ENCODE results near the gene DNASE1.

The DNASE1 gene

DNA sequence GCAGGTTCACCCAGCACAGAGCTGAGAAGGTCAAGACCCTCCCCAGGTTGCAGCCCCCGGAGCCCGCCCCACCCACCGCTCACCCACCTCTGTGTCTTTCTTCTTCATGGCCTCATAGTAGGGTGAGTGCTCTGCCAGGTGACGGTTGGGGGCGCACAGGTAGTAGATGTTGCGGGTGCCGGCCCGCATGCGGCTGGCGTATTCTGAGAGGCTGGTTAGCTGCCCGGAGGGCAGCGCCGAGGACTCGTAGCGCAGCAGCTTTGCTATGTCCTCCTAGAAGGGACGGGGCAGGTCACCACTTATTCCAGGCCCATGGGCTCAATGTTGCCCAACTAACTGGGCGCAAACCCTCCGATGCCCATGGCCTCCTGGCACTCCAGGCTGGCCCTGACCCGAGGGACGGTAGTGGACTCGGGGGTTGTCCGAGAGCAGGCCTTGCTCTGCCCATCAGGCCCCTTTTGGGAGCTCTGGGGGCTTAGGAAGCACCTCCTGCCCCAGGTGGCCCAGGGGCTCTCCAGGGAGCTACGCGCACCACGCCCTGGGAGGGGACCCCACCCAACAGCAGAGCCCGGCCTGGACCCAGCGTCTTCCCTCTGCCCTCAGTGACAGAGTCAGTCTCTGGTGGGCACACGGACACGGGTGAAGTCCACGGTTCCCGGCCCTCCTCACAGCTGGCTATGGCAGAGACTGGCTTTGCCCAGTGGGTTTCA is 9.9 kb downstream of the DNASE1 start:
- DNase-seq (ENCODE audit: low spot score): no peak

GRCh38 chr16:3665508-3665907 is 11.0 kb downstream of the DNASE1 start:
- no peak for DNase-seq (ENCODE audit: low spot score)

GRCh38 chr16:3668626-3669025 is 14.1 kb downstream of the DNASE1 start:
- no peak for DNase-seq (ENCODE audit: low spot score)

GRCh38 chr16:3669082-3669481 is 14.6 kb downstream of the DNASE1 start:
- DNase-seq (ENCODE audit: low spot score): no peak

GRCh38 chr16:3670711-3671110 is 16.2 kb downstream of the DNASE1 start:
- DNase-seq (ENCODE audit: low spot score): no peak

- no peak for DNase-seq (ENCODE audit: low spot score)
Observed at GRCh38 chr16:3671424-3671823, 16.9 kb downstream of the DNASE1 start.

DNA sequence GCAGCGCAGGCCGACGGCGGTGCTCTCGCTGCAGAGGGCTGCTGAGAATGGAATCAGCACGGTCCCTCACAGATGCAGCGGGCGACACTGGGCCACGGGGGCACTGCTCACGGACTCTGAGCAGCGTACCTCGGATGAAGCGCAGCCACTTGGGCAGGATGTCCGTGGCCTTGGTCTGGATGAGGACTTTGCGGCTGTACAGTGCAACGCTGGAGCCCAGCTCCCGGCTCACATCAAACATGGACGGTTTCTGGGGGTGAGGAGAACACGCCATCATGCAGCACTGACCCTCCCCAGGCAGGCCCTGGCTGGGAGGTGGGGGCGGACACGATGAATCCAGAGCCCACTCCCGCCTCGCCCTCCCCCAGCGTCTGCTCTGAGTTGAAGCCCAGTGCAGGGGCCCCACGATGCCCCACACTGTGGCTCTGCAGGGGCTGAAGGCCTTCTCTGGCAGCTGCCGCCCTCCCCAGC is 18.1 kb downstream of the DNASE1 start:
- DNase-seq (ENCODE audit: low spot score): no peak

DNA sequence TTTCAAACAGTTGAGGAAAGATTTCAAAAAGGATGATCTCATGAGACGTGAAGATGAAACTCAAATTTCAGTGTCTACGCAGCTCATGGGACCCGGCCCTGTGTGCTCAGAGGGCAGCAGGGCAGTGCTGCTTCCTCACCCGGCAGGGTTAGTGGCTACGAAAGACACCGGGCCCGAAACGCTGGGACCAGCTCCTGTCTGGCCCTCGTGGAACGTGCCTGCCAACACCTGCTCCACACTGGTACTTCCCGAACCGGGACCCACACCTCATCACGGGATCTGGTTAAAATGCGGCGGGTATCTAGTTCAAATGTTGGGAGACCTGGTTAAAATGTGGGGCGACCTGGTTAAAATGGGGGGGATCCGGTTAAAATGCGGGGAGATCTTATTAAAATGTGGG is 18.7 kb downstream of the DNASE1 start:
- DNase-seq (ENCODE audit: low spot score): no peak

GRCh38 chr16:3673676-3674377 is 19.3 kb downstream of the DNASE1 start:
- no peak for DNase-seq (ENCODE audit: low spot score)

GRCh38 chr16:3674513-3675295 is 20.2 kb downstream of the DNASE1 start:
- no peak for DNase-seq (ENCODE audit: low spot score)

DNA sequence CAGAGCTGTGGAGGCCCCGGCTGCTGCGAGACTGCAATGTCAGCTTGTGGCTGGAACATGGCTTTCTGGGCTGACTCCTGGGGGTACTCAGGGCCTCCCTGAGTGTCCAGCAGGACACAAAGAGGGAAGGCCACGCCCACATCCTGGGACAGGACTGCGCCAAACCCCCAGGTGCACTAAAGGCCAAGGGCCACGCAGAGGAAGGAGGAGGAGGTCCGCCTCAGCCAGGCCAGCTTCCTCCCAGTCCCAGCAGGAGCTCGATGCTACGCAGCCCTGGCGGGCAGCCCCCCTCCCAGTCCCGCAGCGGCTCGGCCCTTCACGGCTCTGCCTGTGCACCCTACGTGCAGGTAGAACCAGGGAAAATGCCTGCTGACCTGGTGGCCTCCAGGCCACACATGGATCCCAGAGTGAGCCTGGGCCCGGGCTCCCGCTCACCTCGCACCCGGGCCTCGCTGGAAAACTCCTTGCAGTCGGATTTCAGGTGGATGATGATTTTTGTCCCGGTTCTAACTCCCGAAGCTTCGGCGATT is 21.2 kb downstream of the DNASE1 start:
- no peak for DNase-seq (ENCODE audit: low spot score)

DNA sequence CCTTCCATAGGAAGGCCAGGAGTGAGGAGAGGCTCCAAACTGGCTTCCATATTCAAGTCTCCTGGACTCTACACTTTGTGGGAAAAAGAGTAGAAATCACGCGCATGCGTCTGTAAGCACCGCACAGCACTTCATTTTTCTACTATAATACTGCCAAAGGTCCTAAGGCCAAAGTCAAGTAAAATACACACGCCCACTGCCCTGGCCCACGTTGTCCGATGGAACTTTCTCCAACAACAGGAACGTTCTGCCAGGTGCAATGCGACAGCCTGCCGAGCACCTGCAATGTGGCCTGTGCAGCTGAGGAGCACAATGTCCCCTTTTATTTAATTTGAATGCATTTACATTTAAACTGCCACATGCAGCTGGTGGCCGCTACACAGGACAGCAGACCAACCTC is 23.5 kb downstream of the DNASE1 start:
- no peak for DNase-seq (ENCODE audit: low spot score)

DNA sequence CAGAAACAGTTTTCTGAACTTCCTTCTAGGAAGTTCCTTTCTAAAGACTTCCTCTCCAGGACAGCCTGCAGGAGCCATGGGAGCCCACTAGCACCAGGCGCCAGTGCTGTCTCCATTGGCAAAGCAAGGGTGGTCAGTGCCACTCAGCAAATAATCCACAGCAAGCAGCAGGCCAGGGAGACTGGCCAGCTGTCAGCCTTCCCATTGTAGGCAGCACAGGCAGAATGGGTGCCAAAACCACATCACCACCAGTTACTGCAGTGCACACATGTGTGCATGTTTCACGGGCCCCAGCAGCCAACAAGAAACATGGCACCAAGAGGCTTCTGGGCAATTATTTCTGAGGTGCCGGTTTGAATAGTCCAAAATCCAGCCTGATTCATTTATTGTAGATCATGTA is 26.7 kb downstream of the DNASE1 start:
- DNase-seq (ENCODE audit: low spot score): peak; percentile 52

GRCh38 chr16:3687021-3687420 is 32.5 kb downstream of the DNASE1 start:
- no peak for DNase-seq (ENCODE audit: low spot score)

DNA sequence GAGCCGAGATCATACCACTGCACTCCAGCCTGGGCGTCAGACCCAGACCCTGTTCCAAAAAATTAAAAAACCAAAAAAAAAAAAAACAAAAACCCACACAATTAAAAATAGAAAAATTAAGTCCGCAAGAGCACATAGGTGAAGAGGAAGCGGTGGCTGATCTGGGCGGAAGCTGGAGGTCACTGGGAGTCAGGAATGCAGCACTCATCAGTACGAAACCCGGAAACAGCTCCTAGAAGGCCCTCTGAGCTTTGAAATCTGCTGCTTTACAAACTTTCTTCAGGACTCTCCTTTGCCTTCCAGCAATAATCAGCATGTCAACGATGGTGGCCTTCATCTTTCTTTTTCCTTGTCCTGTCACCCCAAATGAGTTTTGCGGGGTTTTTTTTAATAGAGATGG is 33.3 kb downstream of the DNASE1 start:
- DNase-seq (ENCODE audit: low spot score): no peak

GRCh38 chr16:3689731-3690130 is 35.2 kb downstream of the DNASE1 start:
- no peak for DNase-seq (ENCODE audit: low spot score)

DNA sequence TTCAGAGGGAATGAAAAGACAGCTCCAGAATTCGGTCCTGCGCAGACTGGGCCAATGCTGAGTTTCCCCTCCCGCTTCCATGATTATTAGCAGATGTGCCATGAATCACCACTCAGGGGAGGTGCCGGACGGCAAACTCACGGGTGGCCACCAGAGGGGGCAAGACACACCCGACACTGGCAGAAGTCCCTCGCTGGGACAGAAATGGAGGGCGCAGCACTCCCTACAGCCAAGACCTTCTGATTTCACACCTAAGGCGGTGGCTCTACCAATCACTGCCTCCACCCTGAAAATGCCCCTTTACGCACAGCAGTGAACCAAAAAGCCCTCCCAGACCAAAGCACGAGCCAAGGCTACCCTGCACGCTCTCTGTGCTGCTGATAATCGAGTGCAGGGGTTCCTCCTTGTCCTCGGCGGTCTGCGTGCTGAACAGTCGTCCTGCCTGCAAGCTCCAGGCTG is 36.0 kb downstream of the DNASE1 start:
- DNase-seq (ENCODE audit: low spot score): peak; percentile 92

- no peak for DNase-seq (ENCODE audit: low spot score)
Observed at GRCh38 chr16:3690980-3691720, 36.7 kb downstream of the DNASE1 start.

- no peak for DNase-seq (ENCODE audit: low spot score)
Observed at GRCh38 chr16:3691761-3692160, 37.3 kb downstream of the DNASE1 start.

DNA sequence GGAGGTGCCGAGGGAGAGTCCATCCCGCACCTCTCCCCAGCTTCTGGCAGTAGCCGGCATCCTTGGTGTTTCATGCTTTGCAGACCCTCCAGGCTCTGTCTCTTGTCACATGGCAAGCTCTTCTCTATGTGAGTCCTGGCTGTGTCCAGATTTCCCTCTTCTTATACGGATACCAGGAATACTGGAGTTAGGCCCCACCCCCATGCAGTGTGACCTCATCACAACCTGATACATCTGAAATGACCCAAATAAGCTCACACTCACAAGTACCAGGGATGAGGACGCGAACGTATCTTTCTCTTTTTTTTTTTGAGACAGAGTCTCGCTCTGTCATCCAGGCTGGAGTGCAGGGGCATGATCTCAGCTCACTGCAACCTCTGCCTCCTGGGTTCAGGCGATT is 39.6 kb downstream of the DNASE1 start:
- DNase-seq (ENCODE audit: low spot score): no peak

DNA sequence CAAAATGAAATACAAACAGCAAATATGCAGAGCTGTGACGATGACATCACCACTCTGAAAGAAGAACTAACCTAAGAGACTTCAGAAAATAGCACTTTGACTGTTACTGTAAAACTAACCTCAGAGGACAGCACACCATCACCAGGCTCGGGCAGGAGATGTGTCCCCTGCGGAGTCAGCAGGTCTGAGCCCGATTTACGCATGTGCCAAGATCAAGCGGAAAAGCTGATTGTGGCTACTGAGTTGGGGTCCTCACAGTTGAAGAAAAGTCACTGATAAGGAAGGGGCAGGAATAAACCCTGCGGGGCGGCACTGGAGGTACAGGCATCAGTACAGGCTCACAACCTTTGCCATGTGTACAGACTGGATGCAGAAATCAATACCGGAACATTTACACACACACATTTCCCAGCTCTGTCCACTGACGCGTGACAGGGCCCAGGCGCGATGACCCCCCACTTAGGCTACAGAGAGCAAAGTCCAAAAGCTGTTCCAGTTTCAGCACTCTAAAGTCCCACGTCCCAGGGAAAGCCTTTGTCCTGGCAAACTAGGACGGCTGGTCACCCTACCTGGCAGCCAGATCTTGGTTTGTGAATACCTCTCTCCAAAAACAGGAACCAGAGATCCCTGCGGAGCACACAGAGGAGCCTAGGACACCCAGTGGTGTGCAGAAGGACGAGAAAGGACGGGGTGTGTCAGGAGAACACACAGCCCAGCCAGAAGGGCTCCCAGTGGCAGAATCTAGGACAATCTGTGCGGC is 41.3 kb downstream of the DNASE1 start:
- no peak for DNase-seq (ENCODE audit: low spot score)
